Measurements from ENCODE around the gene WNK4.

WNK4 gene

GRCh38 chr17:42797067-42798007 lies 16.9 kb downstream of the WNK4 start:
- no peak for DNase-seq

DNA sequence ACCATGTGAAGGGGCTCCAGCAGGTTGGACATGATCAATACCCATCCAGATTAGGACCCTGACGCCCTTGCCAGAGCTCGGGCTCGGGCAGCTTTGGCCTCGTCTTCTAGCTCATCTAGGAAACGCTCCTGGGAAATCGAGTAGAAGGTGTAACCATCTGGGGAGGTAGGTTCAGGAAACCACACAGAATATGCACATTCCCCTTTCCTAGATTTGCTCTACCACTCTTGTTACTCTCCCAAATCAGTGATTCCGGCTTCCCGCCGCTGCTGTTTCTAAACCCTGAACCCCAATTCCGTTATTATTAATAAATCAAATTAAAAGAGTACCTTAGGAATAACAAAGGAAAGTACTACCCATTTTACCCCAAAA lies 17.6 kb downstream of the WNK4 start:
- DNase-seq, result no peak

DNA sequence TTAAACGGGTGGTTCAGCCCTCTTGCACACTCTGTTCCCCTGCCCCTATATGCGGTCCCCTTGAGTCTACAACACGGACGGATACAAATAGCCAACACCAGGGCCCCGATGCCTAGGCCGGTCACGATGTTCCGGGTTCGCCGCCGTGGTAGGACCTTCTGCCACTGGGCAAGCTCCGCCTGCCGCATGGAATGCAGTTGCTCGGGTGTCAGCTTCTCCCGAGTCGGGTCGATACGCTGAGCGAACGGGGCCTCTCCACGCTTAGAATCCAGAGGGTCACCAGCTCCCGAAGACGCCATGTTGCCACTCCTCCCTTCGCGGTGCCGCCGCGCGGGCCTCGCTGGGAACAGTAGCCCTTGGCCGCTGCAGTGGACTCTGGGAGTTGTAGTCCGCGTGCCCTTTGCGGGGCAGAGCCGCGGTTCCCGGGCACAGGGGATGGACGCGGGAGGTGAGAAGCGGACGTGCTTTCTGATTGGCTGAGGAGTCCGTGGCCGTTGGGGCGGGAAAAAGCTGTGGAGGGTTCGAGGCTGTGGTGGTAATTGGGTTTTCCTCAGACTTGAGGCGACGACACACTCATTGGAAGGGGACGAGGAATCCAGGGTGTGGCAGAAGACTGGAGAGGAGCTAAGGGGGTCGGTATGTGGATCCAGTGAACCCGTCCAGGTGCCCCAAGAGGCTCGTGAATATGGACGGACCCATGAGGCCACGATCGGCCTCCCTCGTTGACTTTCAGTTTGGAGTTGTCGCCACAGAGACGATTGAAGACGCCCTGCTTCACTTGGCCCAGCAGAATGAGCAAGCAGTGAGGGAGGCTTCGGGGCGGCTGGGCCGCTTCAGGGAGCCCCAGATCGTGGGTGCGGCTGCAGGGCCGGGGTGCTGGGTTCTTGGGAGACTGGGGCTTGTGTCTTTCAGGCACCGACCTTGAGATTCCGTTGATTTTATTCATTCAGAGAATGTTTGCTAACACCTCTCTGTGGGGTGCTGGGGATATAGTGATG lies 18.3 kb downstream of the WNK4 start, which contains the start of the genes CNTD1 and COA3:
Gene CNTD1 (plus strand): TSS at position 479 of the 998 bp plus-strand sequence. CDS start 207 bp downstream, at position 686.
Gene COA3 (minus strand): TSS at position 322 of the 998 bp plus-strand sequence. CDS start 23 bp downstream, at position 299.
- DNase-seq, result peak; percentile 90

DNA sequence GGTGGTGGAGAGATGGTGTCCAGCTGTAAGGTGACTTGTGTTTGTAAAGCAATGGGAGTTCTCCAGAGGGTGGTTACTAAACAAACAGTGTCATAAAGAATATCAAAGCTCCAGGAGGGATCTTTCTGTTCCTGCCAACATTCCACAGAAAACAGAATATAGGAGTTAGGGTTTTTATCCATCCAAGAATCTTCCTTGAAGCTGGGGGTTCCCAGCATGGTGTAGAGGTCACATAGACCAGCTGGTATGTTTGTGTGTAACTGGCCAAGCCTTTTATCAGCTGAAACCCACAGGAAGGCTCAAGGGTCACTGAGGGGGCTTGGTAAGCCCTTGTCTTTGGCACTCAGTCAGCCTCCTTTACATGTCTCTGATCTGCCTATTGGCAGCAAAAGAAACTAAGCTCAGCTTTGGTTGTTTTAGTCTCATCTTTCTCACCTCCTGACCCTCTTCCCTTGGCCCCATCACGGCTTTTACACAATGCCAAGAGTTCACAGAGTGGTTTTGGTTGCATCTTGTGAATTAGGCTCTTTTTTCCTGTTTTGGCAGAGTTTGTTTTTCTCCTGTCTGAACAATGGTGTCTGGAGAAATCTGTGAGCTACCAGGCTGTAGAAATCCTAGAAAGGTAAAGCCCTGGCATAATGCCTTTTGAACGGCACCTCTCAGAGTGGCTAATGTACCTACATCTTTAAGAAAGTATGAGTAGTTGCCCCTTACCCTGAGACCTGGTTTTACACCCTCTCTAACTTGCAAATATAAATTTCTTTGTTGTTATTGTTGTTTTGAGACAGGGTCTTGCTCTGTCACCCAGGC lies 22.9 kb downstream of the WNK4 start:
- DNase-seq, result no peak

GRCh38 chr17:42804918-42805367 lies 24.5 kb downstream of the WNK4 start:
- DNase-seq, result no peak

DNA sequence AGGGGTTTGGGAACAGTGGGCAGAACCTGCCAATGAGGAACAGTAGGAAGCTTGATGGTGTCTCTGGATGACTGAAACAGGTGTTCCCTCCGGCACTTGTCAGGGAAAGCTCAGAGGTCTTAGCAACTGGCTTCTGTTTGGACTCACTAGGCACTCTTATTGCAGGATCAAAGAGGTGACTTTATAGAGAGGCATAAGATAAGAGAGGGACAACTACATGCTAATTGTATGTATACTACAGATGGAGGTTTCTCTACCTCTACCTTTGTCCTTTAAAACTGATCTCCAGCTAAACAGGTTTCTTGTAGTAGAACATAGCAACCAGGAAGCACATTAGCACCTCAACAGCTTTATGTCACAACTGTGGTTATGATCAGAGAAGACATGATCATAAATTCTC lies 25.8 kb downstream of the WNK4 start:
- DNase-seq, result no peak

DNA sequence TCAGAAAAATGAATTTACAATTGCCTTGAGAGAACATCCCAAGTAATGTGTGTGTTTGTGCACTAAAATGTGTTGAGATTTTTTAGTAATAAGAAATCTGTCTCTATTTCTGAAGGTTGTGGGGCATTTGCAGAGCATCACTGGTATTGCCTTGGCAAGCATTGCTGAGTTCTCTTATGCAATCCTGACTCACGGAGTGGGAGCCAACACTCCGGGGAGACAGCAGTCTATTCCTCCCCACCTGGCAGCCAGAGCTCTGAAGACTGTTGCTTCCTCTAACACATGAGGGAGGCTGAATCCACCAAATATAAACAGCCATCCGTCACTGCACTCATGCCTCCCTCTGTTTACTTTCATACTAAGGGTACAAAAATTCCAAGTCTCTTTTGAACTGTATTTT lies 28.8 kb downstream of the WNK4 start:
- peak; percentile 80 for DNase-seq

DNA sequence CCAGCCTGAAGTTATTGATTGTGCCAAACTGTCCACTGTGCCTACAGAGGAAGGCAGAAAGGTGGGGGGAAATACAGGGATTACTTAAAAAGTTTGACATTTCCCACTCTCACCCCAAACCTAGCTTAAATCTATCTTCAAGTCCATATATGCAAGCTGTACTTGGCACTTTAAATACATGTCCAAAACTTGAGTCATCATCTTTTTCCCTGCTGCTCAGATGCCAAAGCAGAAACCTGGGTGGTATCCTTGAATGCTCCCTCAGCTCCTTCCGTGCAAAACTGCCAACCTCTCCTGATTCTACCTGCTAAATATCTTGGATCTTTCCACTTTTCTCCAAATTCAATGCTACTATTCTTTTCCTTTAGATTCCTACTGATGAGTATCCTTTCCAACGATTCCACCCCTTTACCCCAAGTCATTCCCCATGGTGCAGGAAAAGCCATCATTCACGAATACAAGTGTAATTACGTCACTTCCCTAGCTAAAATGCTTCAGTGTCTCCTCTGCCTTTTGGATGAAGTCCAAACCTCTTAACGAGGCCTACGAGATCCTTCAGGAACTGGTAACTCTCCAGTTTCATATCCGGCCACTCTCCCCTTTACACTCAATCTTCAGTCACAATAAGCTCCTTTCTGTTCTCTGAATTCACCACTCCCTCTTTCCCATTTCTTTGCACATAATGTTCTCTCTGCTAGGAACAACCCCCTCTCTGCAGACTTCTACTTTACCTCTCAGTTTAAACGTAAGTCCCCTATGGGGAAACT lies 34.4 kb downstream of the WNK4 start:
- DNase-seq, result peak; percentile 96

GRCh38 chr17:42817866-42818265 lies 37.5 kb downstream of the WNK4 start:
- DNase-seq, result peak; percentile 77

DNA sequence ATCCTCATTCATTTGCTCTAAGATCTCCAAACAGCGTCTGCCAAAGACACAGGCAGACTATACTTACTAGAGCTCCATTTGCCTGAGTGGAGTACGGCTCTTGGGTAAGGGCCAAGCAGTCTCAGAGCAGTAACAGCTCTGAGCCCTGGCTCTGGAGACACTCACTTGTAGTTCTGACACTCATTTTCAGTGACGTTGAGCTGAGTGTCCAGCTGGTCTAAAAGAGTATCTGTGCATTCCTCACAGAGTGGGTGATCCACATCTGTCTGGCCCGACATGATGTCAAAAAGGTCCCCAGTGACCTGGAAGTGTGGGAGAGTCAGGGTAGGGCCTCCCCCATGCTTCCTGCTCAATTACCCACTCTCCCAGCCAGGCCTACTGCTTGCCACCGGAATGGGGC lies 38.0 kb downstream of the WNK4 start:
- DNase-seq, result peak; percentile 37

GRCh38 chr17:42819939-42820535 lies 39.6 kb downstream of the WNK4 start:
- peak; percentile 68 for DNase-seq

DNA sequence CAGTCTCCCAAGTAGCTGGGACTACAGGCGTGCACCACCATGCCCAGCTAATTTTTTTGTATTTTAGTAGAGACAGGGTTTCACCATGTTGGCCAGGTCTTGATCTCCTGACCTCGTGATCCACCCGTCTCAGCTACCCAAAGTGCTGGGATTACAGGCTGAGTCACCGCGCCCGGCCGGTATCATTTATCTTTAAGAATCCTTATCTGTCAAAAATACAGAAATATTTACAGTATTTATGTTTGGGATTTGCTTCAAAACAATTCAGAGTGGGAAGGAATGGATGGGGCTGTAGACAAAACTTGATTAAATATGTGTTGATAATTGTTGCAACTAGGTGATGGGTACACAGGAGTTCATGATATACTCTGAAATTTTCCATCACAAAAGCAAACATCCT lies 40.8 kb downstream of the WNK4 start:
- no peak for DNase-seq

GRCh38 chr17:42827472-42827871 lies 47.1 kb downstream of the WNK4 start:
- DNase-seq, result no peak

GRCh38 chr17:42830971-42831370 lies 50.6 kb downstream of the WNK4 start:
- DNase-seq, result no peak

DNA sequence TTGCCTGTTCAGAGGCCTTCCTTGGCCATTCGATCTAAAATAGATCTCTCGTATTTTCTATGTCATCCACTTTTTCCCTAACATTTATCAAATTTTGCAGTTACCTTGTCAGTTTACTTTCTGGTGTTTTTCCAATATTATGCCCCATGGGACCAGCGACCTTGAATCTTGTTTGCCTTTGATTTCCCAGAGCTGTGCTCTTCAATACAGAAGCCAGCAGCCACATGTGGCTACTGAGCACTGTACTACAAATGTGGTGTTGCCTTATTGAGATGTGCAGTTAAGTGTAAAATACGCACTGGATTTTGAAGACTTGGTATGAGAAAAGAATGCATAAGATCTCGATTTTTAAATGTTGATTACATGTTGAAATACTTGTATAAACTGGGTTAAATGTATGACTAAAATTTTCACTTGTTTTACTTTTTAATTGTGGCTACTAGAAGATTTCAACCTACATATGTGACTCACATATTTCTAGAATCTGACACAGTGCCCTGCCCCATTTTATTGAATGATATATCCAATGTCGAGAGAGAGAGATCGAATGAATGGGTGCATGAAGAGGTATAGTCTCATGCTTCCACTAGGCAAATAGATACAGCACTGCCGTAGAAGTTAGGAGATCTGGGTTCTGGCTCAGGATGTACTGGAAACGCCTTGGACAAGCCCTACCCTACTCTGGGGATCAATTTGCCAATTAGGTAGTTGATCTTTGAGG lies 52.0 kb downstream of the WNK4 start:
- DNase-seq, result no peak

GRCh38 chr17:42832934-42833766 lies 52.7 kb downstream of the WNK4 start, which contains the start of gene PSME3:
Gene PSME3, plus strand, starts transcription at chr17:42833397. Its CDS starts 235 bp downstream, at chr17:42833632.
- peak; percentile 92 for DNase-seq

DNA sequence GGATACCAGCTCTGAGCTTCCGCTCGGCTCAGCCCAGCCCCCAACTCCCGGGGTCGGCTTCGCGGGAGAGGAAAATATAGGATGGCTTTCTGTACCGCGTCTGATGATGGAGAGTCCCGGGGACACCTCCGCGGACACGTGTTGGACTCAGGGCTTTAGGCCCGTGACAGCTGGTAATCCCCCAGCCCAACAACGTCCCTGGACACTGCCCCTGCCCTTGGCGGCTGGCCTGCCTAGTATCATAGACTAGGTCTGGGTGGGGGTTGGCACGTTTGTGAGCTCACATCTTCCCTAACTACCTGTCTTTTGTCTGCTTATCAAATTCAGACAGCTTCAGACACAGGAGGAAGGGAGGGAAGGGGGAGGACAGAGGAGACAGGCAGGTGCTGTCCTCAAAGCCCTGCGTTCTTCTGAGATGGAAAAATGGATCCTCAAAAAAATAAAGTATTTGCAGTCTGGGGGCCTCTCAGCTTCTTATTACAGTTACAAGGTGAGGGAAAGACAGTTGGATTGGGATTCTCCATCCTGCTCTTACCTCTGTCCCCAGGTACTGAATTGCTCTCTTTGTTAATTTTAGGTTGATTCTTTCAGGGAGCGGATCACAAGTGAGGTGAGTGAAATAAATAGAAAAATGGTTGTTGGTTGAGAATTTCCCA lies 53.5 kb downstream of the WNK4 start:
- no peak for DNase-seq

DNA sequence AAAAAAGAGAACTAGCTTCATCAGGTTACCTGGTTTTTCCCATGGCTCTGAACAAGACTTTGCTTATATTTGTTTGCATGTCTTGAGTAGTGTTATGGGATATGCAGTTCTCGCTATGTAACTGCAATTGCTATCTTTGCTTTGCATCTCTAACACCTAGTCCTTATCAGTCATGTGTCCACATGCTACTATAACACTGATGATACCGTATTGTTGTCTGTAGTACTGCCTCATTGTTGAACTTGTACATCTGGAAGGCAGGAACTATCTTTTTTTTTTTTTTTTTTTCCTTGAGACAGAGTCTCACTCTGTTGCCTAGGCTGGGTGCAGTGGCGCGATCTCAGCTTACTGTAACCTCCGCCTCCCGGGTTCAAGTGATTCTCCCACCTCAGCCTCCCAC lies 55.3 kb downstream of the WNK4 start:
- no peak for DNase-seq
